HG02973 (cell line): ENCODE measurements around the gene MELTF.
"Not testable (repeated sequence)": the region's sequence is repeated elsewhere in the genome, so short reads cannot be mapped to it uniquely, and the experiment has no call there.

Experiments used
- ATAC-seq: cut with Tn5 transposase; IDR thresholded peaks from one replicate; pipeline ENCODE4 v1.9.1; 2021; ENCODE audit warnings: moderate library complexity; ENCODE audit not compliant: unreplicated experiment

The MELTF gene

DNA sequence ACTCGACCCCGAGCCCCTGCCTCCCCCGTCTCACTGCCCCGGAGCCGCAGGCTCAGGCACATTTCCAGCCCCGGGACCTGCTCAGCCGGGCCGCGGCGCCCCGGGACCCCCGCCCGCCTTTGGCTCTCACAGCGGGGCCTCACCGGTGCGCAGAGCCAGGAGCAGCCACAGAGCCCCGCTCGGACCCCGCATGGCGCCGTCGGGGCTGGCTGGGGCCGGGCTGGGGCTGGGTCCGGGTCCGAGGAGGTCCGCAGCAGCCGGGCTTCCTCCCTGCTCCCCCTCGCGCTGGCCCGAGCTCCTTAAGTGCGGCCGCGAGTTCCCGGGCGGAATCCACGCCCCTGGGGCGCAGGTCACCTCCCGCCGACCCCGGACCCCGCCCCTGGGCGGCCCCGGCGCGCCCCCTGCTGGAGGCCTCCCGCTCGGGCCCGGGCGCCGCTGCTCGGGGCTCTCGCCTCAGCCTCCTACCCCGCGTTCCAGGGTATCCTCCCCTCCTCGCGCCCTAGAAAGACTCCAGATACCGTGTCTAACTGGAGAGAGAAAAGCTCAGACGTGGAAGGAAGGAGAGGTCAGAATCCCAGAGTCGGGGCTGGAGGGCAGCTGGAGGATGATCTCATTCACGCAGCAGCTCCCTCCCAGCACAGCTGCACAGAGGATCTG lies at the start of gene MELTF:
MELTF (minus strand) TSS at position 307 of the 657 bp plus-strand sequence; CDS start at position 192, 115 bp downstream.
- peak; percentile 85 for ATAC-seq

DNA sequence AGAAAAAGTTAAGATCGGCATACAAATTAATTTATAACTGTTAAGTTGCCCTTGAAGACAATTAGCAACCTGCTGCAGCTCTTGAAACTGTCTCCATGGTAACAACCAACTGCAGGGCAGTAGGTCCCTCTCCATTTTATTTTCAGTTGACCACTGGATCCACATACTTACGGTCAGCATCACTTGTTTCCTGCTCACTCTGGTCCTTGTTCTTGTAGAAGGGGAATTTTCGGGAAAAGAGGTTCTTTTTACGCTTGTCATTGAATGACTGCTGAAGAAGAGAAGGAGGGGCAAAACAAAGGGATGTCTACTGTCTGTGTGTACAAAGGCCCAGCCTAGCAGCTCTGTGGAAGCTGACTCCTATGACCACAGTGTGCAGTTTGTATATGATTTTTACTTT lies 46.8 kb upstream of the MELTF start:
- no peak for ATAC-seq

DNA sequence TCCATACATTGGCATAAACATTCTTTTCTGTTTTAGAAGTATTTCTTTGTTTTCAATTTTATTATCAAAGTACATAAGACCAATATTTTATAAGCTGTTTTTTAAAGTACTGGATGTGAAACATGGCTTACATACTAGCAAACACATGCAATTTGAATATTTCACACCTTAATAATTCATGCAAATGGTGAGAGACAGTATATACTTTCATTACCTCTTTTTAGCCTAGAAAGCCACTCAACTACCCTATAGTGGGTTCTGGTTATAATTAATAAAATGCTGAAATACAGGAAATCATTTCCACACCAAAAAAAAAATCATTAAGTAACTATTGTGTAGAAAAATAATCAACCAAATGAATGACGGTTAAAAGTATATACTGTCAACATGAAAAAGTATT lies 38.5 kb upstream of the MELTF start:
- ATAC-seq, result no peak

DNA sequence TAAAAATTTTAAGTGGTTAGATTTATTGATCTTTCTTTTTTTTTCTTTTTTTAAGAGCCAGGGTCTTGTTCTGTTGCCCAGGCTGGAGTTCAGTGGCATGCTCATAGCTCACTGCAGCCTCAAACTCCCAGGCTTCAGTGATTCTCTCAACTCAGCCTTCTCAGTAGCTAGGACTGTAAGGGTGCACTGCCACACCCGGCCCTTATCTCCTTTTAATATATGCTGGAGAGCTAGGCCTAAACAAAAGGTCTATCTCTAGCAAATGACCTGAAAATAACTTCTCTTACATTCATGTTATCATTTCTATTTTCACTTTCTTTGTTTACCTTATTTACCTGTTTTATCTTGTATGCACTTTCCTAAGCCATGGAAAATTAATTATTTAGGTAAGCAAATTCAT lies 35.2 kb upstream of the MELTF start:
- no peak for ATAC-seq

DNA sequence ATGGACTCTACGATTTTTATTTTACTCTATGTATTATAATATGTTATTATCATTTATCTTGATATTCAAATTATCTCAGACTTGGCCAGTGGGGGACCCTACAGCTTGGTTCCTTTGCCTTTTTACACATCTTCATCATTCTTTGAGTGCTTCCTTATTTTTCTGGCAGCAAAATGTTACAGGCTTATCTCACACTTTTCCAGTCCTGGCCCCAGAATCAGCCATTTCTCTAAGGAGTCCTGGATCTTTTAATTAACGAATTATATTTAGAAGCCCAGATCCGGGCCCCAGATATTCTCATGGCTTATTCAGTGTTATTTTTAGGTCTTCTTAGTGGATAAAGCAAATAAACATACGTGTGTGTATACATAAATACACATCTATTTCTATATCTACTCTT lies 32.8 kb upstream of the MELTF start:
- ATAC-seq, result no peak

DNA sequence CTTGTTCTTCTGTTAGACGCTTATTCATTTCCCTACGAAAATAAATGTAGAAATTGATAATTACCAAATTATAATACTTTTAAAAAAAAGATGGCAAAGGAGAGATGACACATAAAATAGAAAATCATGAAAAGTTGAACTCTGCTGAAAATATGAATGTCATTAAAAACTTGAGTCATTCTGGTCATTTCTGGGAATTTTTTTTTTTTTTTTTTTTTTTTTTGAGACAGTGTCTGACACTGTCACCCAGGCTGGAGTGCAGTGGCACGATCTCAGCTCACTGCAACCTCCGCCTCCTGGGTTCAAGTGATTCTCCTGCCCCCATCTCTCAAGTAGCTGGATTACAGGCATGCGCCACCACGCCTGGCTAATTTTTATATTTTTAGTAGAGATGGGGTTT lies 22.0 kb upstream of the MELTF start:
- ATAC-seq, result not testable (repeated sequence)

DNA sequence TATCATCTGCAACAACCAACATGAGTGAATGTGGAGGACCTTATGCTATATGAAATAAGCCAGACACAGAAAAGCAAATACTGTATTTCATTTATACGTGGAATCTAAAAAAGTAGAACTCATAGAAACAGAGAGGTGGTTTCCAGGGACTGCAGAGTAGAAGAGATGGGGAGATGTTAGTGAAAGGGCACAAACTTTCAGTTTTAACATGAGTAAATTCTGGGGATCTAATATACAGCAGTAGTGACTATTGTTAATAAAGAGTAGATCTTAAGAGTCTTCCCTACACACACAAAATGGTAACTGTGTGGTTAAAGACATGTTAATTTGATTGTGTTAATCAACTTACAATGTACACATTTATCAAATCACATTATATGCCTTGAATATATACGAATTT lies 20.9 kb upstream of the MELTF start:
- no peak for ATAC-seq

DNA sequence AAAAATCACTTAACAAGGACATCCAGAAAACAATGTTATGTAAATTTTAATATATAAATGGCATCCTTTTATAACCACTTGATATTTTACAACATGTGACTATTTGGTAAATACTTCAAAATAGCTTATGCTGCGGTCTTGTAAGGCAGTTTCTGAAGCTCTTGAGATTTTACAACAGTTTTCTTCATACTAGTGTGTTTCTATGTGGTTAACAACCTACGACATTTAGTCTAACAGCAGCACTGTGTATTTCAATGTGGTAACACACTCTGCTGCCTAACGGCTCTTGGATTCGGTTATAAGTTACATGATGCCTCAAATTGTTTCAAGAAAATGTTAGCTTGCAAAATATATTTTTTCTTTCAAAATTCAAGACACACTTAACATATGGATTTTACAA lies 12.9 kb upstream of the MELTF start:
- ATAC-seq, result no peak

DNA sequence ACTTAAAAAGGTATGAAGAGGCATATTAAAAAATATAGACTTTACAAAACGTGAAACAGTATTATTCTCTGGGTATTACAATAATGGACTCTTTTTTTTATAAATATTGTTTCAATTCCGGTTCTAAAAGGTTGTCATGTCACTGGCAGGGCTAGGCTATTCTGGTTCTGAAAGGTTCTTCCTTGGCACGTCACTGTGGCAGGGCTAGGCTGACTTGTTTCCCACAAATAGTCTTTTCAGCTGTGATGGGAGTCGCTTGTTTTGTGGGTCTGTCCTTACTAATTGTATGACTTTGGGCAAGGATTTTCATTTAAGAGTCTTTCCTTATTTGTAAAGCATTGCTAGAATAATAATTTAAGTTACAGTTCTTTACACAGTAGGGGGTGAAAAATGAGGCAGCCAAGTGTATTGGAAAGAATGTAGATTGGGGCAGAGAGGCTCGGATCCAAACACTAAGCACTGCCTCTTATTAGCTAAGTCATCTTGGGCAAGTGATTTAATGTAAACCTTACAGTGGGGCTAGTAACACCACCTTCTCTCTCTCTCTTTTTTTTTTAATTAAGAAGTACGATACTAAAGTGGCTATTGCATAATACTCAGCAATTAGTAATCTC lies 12.4 kb upstream of the MELTF start:
- ATAC-seq, result no peak

DNA sequence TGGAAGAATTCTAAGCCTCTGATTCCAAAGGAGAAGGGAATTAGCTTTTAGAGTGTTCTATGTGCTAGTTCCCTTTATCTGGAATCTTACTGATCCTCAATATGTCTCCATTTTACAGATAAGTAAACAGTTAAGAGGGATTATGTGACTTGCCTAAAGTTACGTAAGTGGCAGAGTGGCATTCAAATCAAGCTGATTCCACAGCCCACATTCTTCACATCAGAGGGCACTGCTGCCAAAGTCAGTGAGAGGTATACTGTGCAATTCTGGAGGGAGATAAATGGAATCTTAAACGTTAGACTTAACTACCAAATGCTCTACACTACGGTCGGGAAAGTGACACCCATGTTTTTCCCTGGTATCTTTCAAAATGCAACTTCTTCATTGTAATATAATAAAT lies 11.0 kb upstream of the MELTF start:
- ATAC-seq, result no peak

DNA sequence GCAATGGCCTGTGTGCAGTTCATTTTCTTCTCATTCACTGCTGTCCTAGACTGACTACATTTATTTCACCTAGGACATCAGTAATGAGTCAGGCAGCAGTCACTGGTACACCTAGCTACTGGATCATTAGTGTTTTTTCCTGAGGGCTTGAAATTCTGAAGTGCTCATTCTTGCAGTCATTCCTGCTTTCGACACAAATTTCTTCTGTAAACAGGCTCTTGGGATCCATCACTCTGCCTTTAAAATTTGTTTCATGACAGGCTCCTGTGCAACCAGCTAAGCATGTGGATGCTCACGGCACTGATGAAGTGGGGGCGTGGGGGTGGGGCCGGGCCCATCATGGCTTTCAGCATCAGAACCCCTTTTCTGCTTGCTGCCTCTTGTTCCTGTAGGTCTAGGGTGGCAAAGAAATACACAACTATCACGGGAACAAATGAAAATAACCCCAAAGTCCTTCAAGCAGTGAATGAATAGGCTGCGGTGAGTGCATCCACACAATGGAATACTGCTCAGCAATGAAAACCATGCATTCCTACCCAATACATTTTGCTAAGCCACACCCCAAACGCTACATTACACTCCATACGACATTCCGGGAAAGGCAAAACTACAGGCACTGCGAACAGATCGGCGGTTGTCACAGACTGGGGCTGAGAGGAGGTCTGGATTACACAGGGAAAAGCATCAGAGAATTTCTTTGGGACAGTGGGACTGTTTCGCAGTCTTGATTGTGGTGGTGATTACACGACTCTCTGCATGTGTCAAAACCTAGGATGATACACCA lies 9.3 kb upstream of the MELTF start:
- ATAC-seq, result no peak

DNA sequence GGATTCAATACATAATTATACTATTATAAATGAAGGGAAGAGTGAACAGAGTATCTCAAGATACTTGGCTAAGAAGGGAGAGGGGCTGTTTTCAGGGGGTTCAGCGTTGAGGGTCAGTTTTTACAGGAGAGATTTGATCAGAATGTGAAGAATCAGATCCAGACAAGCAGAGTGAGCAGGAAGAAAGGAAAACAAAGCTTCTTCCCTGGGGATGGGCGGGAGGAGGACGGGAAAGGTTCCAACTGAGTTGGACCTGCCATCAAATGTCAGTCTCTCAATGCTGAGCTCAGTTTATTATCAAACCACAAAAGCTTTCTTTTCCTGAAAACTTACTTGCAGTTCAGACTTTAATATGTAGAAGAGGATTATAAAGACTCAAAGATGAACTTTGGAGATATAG lies 6.0 kb upstream of the MELTF start:
- ATAC-seq, result no peak

DNA sequence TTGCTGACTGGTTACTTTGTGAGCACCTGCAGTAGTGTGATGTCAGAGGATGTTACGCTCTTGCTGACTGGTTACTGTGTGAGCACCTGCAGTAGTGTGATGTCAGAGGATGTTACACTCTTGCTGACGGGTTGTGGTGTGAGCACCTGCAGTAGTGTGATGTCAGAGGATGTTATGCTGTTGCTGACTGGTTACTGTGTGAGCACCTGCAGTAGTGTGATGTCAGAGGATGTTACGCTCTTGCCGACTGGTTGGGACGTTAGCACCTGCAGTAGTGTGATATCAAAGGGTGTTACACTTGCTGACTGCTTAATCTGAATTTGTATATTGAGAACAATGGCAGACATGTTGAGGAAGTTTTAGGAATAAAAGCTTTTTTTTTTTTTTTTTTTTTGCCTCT lies 5.2 kb upstream of the MELTF start:
- not testable (repeated sequence) for ATAC-seq

DNA sequence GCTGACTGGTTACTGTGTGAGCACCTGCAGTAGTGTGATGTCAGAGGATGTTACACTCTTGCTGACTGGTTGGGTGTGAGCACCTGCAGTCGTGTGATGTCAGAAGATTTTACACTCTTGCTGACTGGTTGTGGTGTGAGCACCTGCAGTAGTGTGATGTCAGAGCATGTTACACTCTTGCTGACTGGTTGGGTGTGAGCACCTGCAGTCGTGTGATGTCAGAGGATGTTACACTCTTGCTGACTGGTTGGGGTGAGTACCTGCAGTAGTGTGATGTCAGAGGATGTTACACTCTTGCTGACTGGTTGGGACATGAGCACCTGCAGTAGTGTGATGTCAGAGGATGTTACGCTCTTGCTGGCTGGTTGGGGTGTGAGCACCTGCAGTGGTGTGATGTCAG lies 4.1 kb upstream of the MELTF start:
- not testable (repeated sequence) for ATAC-seq

DNA sequence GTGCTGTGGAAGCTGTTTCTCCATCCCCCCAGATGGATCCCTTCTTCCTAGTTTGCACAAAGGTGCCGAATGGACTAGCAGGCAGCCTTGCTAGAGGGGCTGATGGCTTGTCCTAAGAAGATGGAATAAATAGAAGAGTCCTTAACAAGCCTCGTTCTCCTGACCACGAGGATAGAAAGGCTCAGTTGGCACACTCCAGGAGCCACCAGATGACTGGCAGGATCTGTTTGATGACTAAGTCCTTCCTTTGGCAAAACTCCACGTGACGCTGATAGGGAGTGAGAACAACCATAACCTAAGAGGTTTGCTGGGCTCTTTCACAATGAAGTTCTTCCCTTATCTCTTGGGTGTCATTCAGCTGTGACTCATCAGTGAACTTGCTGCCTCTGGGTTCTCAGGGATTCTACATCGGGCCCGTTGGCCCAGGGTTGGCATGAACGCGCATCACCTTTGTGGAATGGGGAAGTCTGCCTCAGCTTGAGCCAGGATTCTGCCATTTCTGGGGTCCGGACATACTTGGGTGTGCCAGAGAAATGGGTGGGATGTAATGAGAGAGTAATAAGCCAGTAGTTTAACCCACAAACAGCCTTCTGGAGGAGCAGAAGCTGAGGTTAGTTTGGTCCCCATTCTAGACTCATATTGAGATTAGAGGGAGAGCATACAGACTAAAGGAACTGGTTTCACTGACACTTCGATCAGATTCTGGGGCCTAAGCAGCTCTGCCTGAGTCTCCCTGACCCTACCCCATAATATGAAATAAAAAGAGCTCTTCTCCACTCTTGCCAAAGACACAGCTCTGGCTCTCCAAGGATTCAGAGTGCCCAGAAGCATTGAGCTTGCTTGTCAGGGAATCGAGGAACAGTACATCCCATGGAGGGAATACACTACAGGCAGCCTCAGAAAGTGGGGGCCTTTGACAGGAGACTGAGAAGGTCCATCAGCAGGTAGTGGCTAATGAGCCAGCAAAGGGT lies 2.0 kb upstream of the MELTF start:
- ATAC-seq, result no peak

DNA sequence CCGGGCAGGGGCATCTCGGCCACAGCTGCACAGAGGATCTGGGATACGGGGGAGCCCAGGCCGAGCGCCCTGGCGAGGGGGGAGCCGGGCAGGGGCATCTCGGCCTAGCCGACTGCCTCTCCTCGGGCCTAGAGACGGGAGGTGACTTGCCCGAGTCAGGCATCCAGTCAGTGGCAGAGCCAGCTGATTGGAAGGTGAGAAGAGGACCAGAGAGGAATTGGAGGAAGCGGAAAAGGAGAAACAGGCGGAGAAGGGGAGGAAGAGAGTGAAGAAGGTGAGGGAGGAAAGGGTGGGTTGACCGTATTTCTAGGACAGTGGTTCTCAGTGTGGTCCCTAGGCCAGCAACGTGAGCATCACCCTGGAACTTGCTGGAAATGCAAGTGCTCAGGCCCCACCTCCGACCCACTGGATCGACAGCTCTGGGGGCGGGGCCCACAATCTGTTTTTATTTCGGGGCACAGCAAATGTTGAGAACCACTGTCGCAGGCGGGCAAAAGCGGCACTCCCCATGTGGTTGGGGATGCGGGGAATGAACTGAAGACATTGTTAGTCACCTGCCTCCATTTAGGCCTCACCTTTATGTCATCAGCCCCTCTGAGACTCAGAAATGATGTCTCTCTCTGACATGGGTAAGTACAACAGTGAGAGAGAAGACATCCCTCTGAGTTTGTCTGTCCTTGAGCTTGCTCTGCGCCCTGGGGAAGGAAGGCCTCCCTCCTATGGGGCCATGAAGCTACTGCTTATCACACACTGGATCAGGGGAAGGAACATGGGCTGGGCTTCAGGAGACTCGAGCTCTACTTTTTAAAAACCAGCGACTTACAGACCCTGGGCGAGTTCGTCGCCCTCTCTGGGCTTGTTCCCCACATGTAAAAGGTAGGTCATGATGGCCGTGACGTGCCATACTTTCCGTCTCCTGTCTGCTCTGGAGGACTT lies 1.0 kb upstream of the MELTF start:
- no peak for ATAC-seq

DNA sequence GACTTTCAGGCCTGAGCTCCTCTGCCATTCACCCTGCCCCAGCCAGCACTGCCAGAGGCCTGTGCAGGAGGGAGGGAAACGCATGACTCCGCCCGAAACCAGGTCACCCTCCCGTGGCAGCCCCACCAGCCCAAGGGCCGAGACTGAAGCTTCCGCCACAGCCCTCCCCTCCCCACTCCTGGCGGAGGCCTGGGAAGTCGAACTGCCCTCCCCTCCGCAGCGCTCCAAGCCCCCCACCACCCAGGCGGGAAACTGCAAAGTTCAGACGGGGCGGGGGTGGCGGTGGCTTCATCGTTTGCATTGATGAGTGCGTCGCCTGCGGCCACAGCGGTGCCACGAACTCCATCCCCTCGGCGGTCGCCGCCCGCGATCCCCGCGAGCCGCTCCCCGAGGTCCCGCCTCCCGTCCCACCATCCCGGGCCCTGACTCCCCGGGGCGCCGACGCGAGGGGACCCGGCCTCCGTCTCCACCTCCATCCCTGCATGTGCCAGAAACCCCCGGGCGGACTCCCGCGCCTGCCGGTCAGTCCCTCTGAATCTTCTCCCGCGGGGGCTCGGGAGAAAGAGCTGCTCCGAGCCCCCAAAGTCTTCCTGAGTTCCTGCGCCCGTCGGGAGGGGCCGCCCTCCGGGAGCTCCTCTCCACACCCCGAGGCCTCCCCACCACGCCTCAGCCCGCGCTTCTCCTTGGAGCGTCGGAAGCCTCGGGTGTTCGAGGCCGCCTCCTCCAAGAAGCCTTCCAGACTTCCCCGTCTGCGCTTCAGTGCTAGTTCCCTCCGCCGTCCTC lies 698 bp downstream of the MELTF start:
- ATAC-seq, result peak; percentile 7

DNA sequence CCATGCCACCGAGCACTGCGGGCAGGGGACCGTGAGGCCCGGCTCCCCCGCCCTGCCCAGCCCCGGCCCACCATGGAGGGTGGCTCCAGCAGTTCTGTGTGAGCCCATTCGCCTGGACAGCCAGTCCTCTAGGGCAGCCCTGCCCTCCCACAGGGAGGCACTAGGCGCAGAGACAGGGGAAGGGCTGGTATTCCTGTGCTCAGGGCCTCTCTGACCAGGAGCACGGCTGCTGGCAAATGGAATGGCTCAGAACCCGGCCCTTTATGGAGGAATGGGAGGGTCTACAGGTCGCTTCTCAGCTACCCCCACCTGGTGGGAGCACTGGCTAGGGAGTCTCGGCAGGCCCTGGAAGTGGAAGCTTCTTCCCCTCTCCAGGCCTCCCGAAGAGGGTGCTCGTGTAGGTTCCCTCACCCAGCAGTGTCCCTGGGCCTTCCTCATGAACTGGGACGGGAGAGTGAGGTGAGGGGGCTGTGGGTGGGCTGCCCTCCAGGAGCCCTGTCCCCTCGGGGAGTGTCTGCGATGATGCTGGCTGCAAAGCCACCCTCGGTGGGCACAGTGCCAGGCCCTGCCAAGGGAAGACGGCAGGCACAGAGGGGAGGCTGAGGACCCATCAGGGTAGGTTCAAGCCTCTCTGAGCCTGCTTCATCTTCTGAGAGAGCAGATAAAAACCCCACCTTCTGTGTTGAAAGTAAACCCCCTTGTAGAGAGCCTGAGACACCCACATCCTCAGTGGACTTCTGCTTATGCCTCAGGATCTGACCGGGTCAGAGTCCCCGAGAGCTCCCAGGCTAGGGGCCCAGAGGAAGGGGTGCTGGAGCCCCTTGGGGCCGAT lies 1.5 kb downstream of the MELTF start:
- no peak for ATAC-seq
